ENCODE data around the gene NRL. TPM values are rescaled to one million over a fixed set of nuclear protein-coding genes. Genes with fewer than 3 reads are reported as not detected.

The NRL gene
- total RNA-seq, 1 experiment from 2014 or later = 0.66 TPM

GRCh38 chr14:24085215-24085614 lies 29.5 kb downstream of the NRL start:
- intact Hi-C loops (cut with micrococcal nuclease) = no loop called here
- no peaks in the 10 kb centered on the region for H3K27me3 ChIP-seq (ENCODE audit: insufficient read depth, low read length)
- ChIA-PET RAD21 (ENCODE audit: low non-redundant PET in 1 of 2, low total read pairs in 2 of 2, uncharacterized antibody in 2 of 2, unreplicated experiment in 2 of 2) (no interaction called here), CTCF (interaction anchor here (1.5 kb wide), 1 partner anchor 9 kb away, joined by 3 read pairs; the partner anchor contains the start of gene PCK2), POLR2A (interaction anchor here (1.1 to 1.7 kb wide), 2 partner anchors 8 to 29 kb away, joined by 4 to 9 read pairs; partner anchors contain the start of genes DCAF11, NRL and PCK2)
- H3K79me2 ChIP-seq (ENCODE audit: insufficient read depth, low read length) = no peaks in the 10 kb centered on the region
- TF ChIP-seq MAX (IDR thresholded peaks at IDR 0.05) = no peak
- TF ChIP-seq ZBTB33 (IDR thresholded peaks at IDR 0.05; ENCODE audit: extremely low read depth, insufficient replicate concordance, low read length) = no peak
- no peak for TF ChIP-seq CTCF (IDR thresholded peaks at IDR 0.05 in 2 of 3, conservative IDR thresholded peaks at IDR 0.05 in 1 of 3; ENCODE audit: borderline replicate concordance in 1 of 3, insufficient read depth in 1 of 3, low read depth in 2 of 3, low read length in 2 of 3)
- no peak for TF ChIP-seq ELF1 (IDR thresholded peaks at IDR 0.05; ENCODE audit: borderline replicate concordance, low read depth)
- TF ChIP-seq TCF7L2 (IDR thresholded peaks at IDR 0.05; ENCODE audit: borderline replicate concordance, extremely low read depth, insufficient read depth, insufficient read length) = no peak
- no peak for TF ChIP-seq YY1 (IDR thresholded peaks at IDR 0.05; ENCODE audit: extremely low read depth, insufficient replicate concordance, low read depth, low read length)
- TF ChIP-seq EGR1 (IDR thresholded peaks at IDR 0.05; ENCODE audit: low read depth) = no peak
- TF ChIP-seq EZH2 (IDR thresholded peaks at IDR 0.05) = no peak
- no peak for TF ChIP-seq CEBPB (IDR thresholded peaks at IDR 0.05; ENCODE audit: low read depth)
- no peak for TF ChIP-seq EZH2phosphoT487 (IDR thresholded peaks at IDR 0.05; ENCODE audit: borderline replicate concordance)
- no peak for TF ChIP-seq ZFX (IDR thresholded peaks at IDR 0.05)
- TF ChIP-seq REST (IDR thresholded peaks at IDR 0.05; ENCODE audit: low read depth) = no peak
- no peak for TF ChIP-seq SIN3A (IDR thresholded peaks at IDR 0.05; ENCODE audit: low read depth)
- TF ChIP-seq RAD21 (IDR thresholded peaks at IDR 0.05; ENCODE audit: low read depth) = no peak
- TF ChIP-seq ATF3 (IDR thresholded peaks at IDR 0.05) = no peak
- no peak overlapping the region for H2AFZ ChIP-seq (ENCODE audit: low read depth, low read length, poor library complexity, severe bottlenecking)
- no peak overlapping the region for H3K4me2 ChIP-seq (ENCODE audit: low read length)
- ATAC-seq (no peak), DNase-seq (ENCODE audit: low read depth, low spot score) (no peak)
- H3K36me3 ChIP-seq (ENCODE audit: control insufficient read depth in 1 of 2, insufficient read depth in 2 of 2, low read length in 2 of 2) = no peaks in the 10 kb centered on the region
- no peaks in the 10 kb centered on the region for H4K20me1 ChIP-seq (ENCODE audit: insufficient read depth)
- BruUV-seq (replicated peaks) = no TSS peak
- H3K27ac ChIP-seq (ENCODE audit: low read depth, low read length) = no peak overlapping the region
- peaks cover 14 to 21% of the 10 kb centered on the region in 2 experiments for H3K4me1 ChIP-seq (ENCODE audit: control insufficient read depth in 1 of 2, insufficient read depth in 2 of 2, low read length in 2 of 2)
- no peaks in the 10 kb centered on the region for H3K9me3 ChIP-seq (ENCODE audit: control insufficient read depth in 1 of 2, insufficient read depth in 1 of 2, low read depth in 1 of 2, low read length in 2 of 2)
- H3K9ac ChIP-seq (ENCODE audit: low read length) = no peak overlapping the region
- H3K4me3 ChIP-seq (replicated peaks in 1 of 2; ENCODE audit: low read depth in 1 of 2, low read length in 2 of 2) = no peak overlapping the region
- no peaks in the 10 kb centered on the region for H3K9me2 ChIP-seq (ENCODE audit: insufficient read depth)

All from HCT116 (cell line).